Measurements from ENCODE around the gene PHLPP2. TPM values are rescaled to one million over a fixed set of nuclear protein-coding genes. Genes with fewer than 3 reads are reported as not detected.
"Not testable (repeated sequence)": the region's sequence is repeated elsewhere in the genome, so short reads cannot be mapped to it uniquely, and the experiment has no call there.

PHLPP2 gene
- total RNA-seq, 1 experiment from 2014 or later: 4.4 TPM

DNA sequence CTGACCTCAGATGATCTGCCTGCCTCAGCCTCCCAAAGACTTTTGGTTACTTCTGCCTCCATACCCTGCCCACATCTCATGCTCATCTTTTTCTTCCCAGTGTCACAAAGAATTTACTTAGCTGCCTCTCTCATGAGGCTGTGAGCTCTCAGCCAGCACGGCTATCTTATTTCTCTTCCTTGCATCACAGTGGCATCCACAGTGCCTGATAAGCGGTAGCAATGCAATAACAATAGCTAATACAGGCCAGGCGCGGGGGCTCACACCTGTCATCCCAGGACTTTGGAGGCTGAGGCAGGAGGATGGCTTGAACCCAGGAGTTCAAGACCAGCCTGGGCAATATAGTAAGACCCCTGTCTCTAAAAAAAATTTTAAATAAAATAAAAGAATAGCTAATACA, 114.1 kb downstream of the PHLPP2 start:
- ChIA-PET CTCF (interaction anchor here (0.6 to 2.1 kb wide), 2 partner anchors 45 to 184 kb away, joined by 9 to 40 read pairs; no protein-coding TSS in a partner anchor), POLR2A (ENCODE audit: unreplicated experiment) (no interaction called here)
- Histone ChIP-seq H3K4me1 (ENCODE audit: insufficient read depth, low read length) (peaks cover 5% of the 10 kb centered on the region; the same call in 1 of the 2 replicates), H3K27ac (ENCODE audit: low read length) (no peak overlapping the region), H3K9ac (ENCODE audit: low read length) (no peak overlapping the region), H3F3A (ENCODE audit: low read length, unreplicated experiment) (no peaks in the 10 kb centered on the region), H4K20me1 (ENCODE audit: low read length) (no peaks in the 10 kb centered on the region), H3K79me2 (ENCODE audit: low read length) (no peaks in the 10 kb centered on the region), H3K4me2 (ENCODE audit: low read length) (no peak overlapping the region), H3K36me3 (ENCODE audit: low read depth, low read length) (no peaks in the 10 kb centered on the region), H3K27me3 (ENCODE audit: low read length) (no peaks in the 10 kb centered on the region), H3K9me3 (ENCODE audit: low read length) (no peaks in the 10 kb centered on the region), H3K9me2 (replicated peaks; ENCODE audit: low read length) (no peaks in the 10 kb centered on the region), H2AFZ (ENCODE audit: low read length) (no peak overlapping the region), H3K4me3 (ENCODE audit: low read length) (no peak overlapping the region)
- ATAC-seq (no peak), DNase-seq (no peak)
- intact Hi-C loops (cut with micrococcal nuclease): loop anchor here (2.0 kb wide), 2 partner anchors 110 to 198 kb away; no protein-coding TSS in a partner anchor
- BruUV-seq (replicated peaks): no TSS peak
- TF ChIP-seq EZH2phosphoT487 (IDR thresholded peaks at IDR 0.05; ENCODE audit: borderline replicate concordance, low read length) (no peak), EZH2 (IDR thresholded peaks at IDR 0.05; ENCODE audit: low read length, unreplicated experiment) (no peak)
- TF ChIP-seq, protein P1, sequence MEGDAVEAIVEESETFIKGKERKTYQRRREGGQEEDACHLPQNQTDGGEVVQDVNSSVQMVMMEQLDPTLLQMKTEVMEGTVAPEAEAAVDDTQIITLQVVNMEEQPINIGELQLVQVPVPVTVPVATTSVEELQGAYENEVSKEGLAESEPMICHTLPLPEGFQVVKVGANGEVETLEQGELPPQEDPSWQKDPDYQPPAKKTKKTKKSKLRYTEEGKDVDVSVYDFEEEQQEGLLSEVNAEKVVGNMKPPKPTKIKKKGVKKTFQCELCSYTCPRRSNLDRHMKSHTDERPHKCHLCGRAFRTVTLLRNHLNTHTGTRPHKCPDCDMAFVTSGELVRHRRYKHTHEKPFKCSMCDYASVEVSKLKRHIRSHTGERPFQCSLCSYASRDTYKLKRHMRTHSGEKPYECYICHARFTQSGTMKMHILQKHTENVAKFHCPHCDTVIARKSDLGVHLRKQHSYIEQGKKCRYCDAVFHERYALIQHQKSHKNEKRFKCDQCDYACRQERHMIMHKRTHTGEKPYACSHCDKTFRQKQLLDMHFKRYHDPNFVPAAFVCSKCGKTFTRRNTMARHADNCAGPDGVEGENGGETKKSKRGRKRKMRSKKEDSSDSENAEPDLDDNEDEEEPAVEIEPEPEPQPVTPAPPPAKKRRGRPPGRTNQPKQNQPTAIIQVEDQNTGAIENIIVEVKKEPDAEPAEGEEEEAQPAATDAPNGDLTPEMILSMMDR (conservative IDR thresholded peaks at IDR 0.05; ENCODE audit: low read depth, low read length): no peak

DNA sequence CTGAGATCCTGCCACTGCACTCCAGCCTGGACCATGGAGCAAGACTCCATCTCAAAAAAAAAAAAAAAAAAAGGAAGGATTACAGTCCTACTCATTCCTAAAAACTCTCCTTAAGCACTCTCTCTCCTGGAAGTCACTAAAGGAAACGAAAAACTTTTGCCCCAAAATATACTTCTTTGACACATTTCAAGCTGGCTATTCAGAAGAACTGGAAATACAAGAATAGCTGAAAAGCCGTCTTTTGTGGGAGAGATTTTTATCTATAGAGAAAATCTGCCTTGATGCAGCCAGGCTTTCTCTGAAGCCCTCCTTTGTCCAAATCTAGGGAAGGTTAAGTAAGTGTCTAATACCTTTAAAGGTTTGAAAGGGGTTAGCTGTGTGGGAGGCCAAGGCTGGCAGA, 115.4 kb downstream of the PHLPP2 start:
- Histone ChIP-seq H3K79me2 (ENCODE audit: low read length) (no peaks in the 10 kb centered on the region), H3K9ac (ENCODE audit: low read length) (no peak overlapping the region), H3K9me2 (replicated peaks; ENCODE audit: low read length) (no peaks in the 10 kb centered on the region), H3K36me3 (ENCODE audit: low read depth, low read length) (no peaks in the 10 kb centered on the region), H3K4me1 (ENCODE audit: insufficient read depth, low read length) (peaks cover 5% of the 10 kb centered on the region; the same call in 1 of the 2 replicates), H3K4me3 (ENCODE audit: low read length) (no peak overlapping the region), H3F3A (ENCODE audit: low read length, unreplicated experiment) (no peaks in the 10 kb centered on the region), H2AFZ (ENCODE audit: low read length) (no peak overlapping the region), H3K9me3 (ENCODE audit: low read length) (no peaks in the 10 kb centered on the region), H3K27ac (ENCODE audit: low read length) (peak overlapping the region; percentile 53), H3K27me3 (ENCODE audit: low read length) (no peaks in the 10 kb centered on the region), H3K4me2 (ENCODE audit: low read length) (no peak overlapping the region), H4K20me1 (ENCODE audit: low read length) (no peaks in the 10 kb centered on the region)
- ATAC-seq (no peak), DNase-seq (peak; percentile 37)
- ChIA-PET POLR2A (ENCODE audit: unreplicated experiment) (interaction anchor here (0.7 kb wide), 1 partner anchor 81 kb away, joined by 20 read pairs; no protein-coding TSS in a partner anchor), CTCF (no interaction called here)
- no TSS peak for BruUV-seq (replicated peaks)
- intact Hi-C loops (cut with micrococcal nuclease): no loop called here
- TF ChIP-seq EZH2 (IDR thresholded peaks at IDR 0.05; ENCODE audit: low read length, unreplicated experiment): no peak
- TF ChIP-seq, protein P1 (conservative IDR thresholded peaks at IDR 0.05; ENCODE audit: low read depth, low read length): no peak
- TF ChIP-seq EZH2phosphoT487 (IDR thresholded peaks at IDR 0.05; ENCODE audit: borderline replicate concordance, low read length): no peak

DNA sequence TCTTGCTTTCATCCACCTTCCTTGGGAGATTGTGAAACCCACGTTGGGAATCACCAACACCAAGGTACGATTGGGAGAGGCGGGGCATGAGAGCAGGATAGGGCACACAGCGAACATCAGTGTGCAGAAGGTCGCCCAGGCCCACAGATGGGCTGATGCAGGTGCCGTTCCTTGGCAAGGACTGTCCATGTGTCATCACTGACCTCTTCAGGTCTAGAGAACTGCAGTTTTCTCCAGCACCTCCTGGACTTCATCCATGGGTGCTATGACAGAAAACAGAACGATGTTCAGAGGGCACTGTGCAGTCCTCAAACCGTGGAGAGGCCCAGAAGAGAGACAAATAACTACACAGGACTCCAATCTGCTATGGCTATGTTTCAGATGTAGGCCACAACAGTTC, 123.7 kb downstream of the PHLPP2 start:
- H3K79me2 ChIP-seq (ENCODE audit: low read length): no peaks in the 10 kb centered on the region
- intact Hi-C loops (cut with micrococcal nuclease): no loop called here
- H3K4me3 ChIP-seq (ENCODE audit: low read length): no peak overlapping the region
- TF ChIP-seq EZH2phosphoT487 (IDR thresholded peaks at IDR 0.05; ENCODE audit: borderline replicate concordance, low read length): no peak
- TF ChIP-seq, protein P1 (conservative IDR thresholded peaks at IDR 0.05; ENCODE audit: low read depth, low read length): no peak
- no peak for TF ChIP-seq EZH2 (IDR thresholded peaks at IDR 0.05; ENCODE audit: low read length, unreplicated experiment)
- no peak overlapping the region for H3K9ac ChIP-seq (ENCODE audit: low read length)
- H3K4me1 ChIP-seq (ENCODE audit: insufficient read depth, low read length): no peaks in the 10 kb centered on the region
- no peaks in the 10 kb centered on the region for H3K9me2 ChIP-seq (replicated peaks; ENCODE audit: low read length)
- H3K27ac ChIP-seq (ENCODE audit: low read length): no peak overlapping the region
- no peaks in the 10 kb centered on the region for H3K9me3 ChIP-seq (ENCODE audit: low read length)
- H3K27me3 ChIP-seq (ENCODE audit: low read length): no peaks in the 10 kb centered on the region
- no TSS peak for BruUV-seq (replicated peaks)
- ChIA-PET CTCF (no interaction called here), POLR2A (ENCODE audit: unreplicated experiment) (no interaction called here)
- H2AFZ ChIP-seq (ENCODE audit: low read length): no peak overlapping the region
- H4K20me1 ChIP-seq (ENCODE audit: low read length): no peaks in the 10 kb centered on the region
- no peak for DNase-seq
- H3K4me2 ChIP-seq (ENCODE audit: low read length): no peak overlapping the region
- no peaks in the 10 kb centered on the region for H3F3A ChIP-seq (ENCODE audit: low read length, unreplicated experiment)
- no peaks in the 10 kb centered on the region for H3K36me3 ChIP-seq (ENCODE audit: low read depth, low read length)
- ATAC-seq: no peak

DNA sequence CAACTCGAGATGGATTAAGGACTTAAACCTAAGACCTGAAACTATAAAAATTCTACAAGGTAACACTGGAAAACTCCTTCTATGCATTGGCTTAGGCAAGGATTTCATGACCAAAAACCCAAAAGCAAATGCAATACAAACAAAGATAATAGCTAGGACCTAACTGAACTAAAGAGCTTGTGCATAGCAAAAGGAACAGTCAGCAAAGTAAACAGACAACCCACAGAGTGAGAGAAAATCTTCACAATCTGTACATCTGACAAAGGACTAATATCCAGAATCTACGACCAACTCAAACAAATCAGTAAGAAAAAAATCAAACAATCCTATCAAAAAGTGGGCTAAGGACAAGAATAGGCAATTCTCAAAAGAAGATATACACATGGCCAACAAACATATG, 126.1 kb downstream of the PHLPP2 start:
- H3K27ac ChIP-seq (ENCODE audit: low read length); H3K4me1 ChIP-seq (ENCODE audit: insufficient read depth, low read length); POLR2A ChIA-PET (ENCODE audit: unreplicated experiment); intact Hi-C loops (cut with micrococcal nuclease); H3K9me2 ChIP-seq (replicated peaks; ENCODE audit: low read length); BruUV-seq (replicated peaks); ATAC-seq; H3F3A ChIP-seq (ENCODE audit: low read length, unreplicated experiment); CTCF ChIA-PET; H3K36me3 ChIP-seq (ENCODE audit: low read depth, low read length); H3K27me3 ChIP-seq (ENCODE audit: low read length); H3K4me2 ChIP-seq (ENCODE audit: low read length); H2AFZ ChIP-seq (ENCODE audit: low read length); H3K4me3 ChIP-seq (ENCODE audit: low read length); H3K79me2 ChIP-seq (ENCODE audit: low read length); H4K20me1 ChIP-seq (ENCODE audit: low read length); H3K9me3 ChIP-seq (ENCODE audit: low read length); H3K9ac ChIP-seq (ENCODE audit: low read length): not testable (repeated sequence)
- DNase-seq: peak; percentile 25
